HepG2 (cell line): Measurements from ENCODE around the gene EFCAB11. TPM values are rescaled to one million over a fixed set of nuclear protein-coding genes. Genes with fewer than 3 reads are reported as not detected.
A peak's percentile ranks its signal among the peaks of the same experiment; 100 is the strongest.

Experiments used
- ATAC-seq: fragments of 200-7000 bp; cut with Tn5 transposase; 3 replicates; pipeline ENCODE4 v1.9.1; 2020; ENCODE audit warnings: mild to moderate bottlenecking, moderate library complexity
- BruUV-seq: library from RNA; stranded (reverse); fragments of 400-500 nt; replicated peaks from 2 replicates; lab custom pipeline; 2021; lab: Mats Ljungman, UMichigan
- CTCF ChIA-PET: fragments of 300-600 bp; formaldehyde crosslinking; extraction: SDS; loops from one replicate; lab custom pipeline; 2021; ENCODE audit warnings: low total read pairs, inconsistent platforms, low intra/inter-chr PET ratio; lab: Yijun Ruan, JAX
- POLR2A ChIA-PET: fragments of 350-600 bp; sonication (Branson Sonifier 250); formaldehyde crosslinking; loops from one replicate; lab custom pipeline; 2020; ENCODE audit warnings: antibody characterized with exemption, inconsistent platforms; lab: Yijun Ruan, JAX
- DNase-seq: peaks from one replicate; pipeline ENCODE4 v3.0.0-alpha.2; 2015; ENCODE audit warnings: low spot score
- FAIRE-seq: peaks from 3 replicates; lab custom pipeline; 2011; peaks lifted over from hg19 to GRCh38; lab: Jason Lieb, UNC
- H2AFZ ChIP-seq: one replicate; pipeline ENCODE4 v1.6.1; 2011; ENCODE audit warnings: low read length, inconsistent platforms
- H3K27ac ChIP-seq: fragments of 300-600 bp; 3 replicates; pipeline ENCODE4 v1.8.0; 2011; ENCODE audit warnings: mixed run types, mild to moderate bottlenecking, mixed read lengths, low read length, inconsistent platforms; ENCODE audit not compliant: insufficient read depth; ENCODE audit errors: extremely low read length
- H3K27me3 ChIP-seq, 2 experiments: fragments of 200-600 bp in 1 of 2; 2 replicates in 1 of 2; 3 replicates in 1 of 2; pipeline versions ENCODE4 v1.6.0 to v1.8.0; 2011; ENCODE audit warnings: low read length in 2 of 2, mild to moderate bottlenecking in 2 of 2, moderate library complexity in 2 of 2, inconsistent platforms in 1 of 2; ENCODE audit not compliant: insufficient read depth in 2 of 2, control insufficient read depth in 1 of 2
- H3K36me3 ChIP-seq, 2 experiments: fragments of 200-600 bp in 1 of 2; replicated peaks in 1 of 2; 2 replicates in 1 of 2; 3 replicates in 1 of 2; pipeline versions ENCODE4 v1.5.1 to v1.8.0; 2011; ENCODE audit warnings: low read length in 2 of 2, inconsistent platforms in 1 of 2; ENCODE audit not compliant: insufficient read depth in 2 of 2, control insufficient read depth in 1 of 2
- H3K4me1 ChIP-seq: 2 replicates; pipeline ENCODE4 v1.5.1; 2012; ENCODE audit warnings: low read length, inconsistent platforms; ENCODE audit not compliant: insufficient read depth
- H3K4me2 ChIP-seq: 2 replicates; pipeline ENCODE4 v1.6.0; 2011; ENCODE audit warnings: low read depth, low read length, inconsistent platforms
- H3K4me3 ChIP-seq, 3 experiments: fragments of 200-600 bp in 1 of 3; sonication (generic), shearing (Covaris generic) in 1 of 3; replicated peaks in 1 of 3; 2 replicates each; pipeline ENCODE4 v1.5.1; 2011 to 2016; ENCODE audit warnings: low read length in 3 of 3, inconsistent platforms in 2 of 3, low read depth in 2 of 3, mild to moderate bottlenecking in 2 of 3, control low read depth in 1 of 3, mixed read lengths in 1 of 3; ENCODE audit not compliant: insufficient read depth in 1 of 3
- H3K79me2 ChIP-seq: one replicate; pipeline ENCODE4 v1.6.1; 2011; ENCODE audit warnings: low read length, inconsistent platforms; ENCODE audit not compliant: insufficient read depth
- H3K9ac ChIP-seq: 2 replicates; pipeline ENCODE4 v1.6.0; 2011; ENCODE audit warnings: mild to moderate bottlenecking, low read depth, low read length, inconsistent platforms; ENCODE audit not compliant: insufficient read depth
- H3K9me3 ChIP-seq: 2 replicates; pipeline ENCODE4 v1.5.1; 2012; ENCODE audit warnings: mild to moderate bottlenecking, low read length
- H4K20me1 ChIP-seq: 2 replicates; pipeline ENCODE4 v1.6.0; 2011; ENCODE audit warnings: inconsistent platforms, mild to moderate bottlenecking, low read length, moderate library complexity; ENCODE audit not compliant: insufficient read depth
- ARHGAP35 ChIP-seq: sonication (generic); formaldehyde crosslinking; IDR thresholded peaks from 2 replicates; pipeline ENCODE4 v1.9.0; 2022; ENCODE audit warnings: mild to moderate bottlenecking, inconsistent platforms, moderate library complexity, missing genetic modification reagents, borderline replicate concordance
- BCL6 ChIP-seq: IDR thresholded peaks from 2 replicates; pipeline ENCODE4 v1.6.1; 2016; ENCODE audit warnings: missing genetic modification reagents, missing compliant biosample characterization
- CBFB ChIP-seq: sonication (generic); formaldehyde crosslinking; IDR thresholded peaks from 2 replicates; pipeline ENCODE4 v1.4.0; 2020; ENCODE audit warnings: missing genetic modification reagents
- FOXP1 ChIP-seq, 2 experiments: fragments of 450-650 bp in 1 of 2; IDR thresholded peaks; 2 replicates each; pipeline ENCODE4 v1.6.1; 2017 to 2018; ENCODE audit warnings: antibody characterized with exemption in 1 of 2
- GTF2F1 ChIP-seq: fragments of 150-350 bp; IDR thresholded peaks from 2 replicates; pipeline ENCODE4 v1.6.1; 2014; ENCODE audit warnings: low read length
- MAFF ChIP-seq: IDR thresholded peaks from 2 replicates; pipeline ENCODE4 v1.6.1; 2011; ENCODE audit warnings: low read depth, low read length, improper control_type of control experiment
- MAFK ChIP-seq, 2 experiments: IDR thresholded peaks in 1 of 2; conservative IDR thresholded peaks in 1 of 2; 2 replicates each; pipeline ENCODE4 v1.6.1; 2011; ENCODE audit warnings: improper control_type of control experiment in 2 of 2, low read length in 2 of 2
- MEF2D ChIP-seq: sonication (generic); formaldehyde crosslinking; IDR thresholded peaks from 2 replicates; pipeline ENCODE4 v1.5.1; 2020; ENCODE audit warnings: mild to moderate bottlenecking, missing genetic modification reagents
- SMARCE1 ChIP-seq: fragments of 450-650 bp; IDR thresholded peaks from 2 replicates; pipeline ENCODE4 v1.6.1; 2017; ENCODE audit warnings: borderline replicate concordance
- SP2 ChIP-seq: sonication (generic); formaldehyde crosslinking; IDR thresholded peaks from 2 replicates; pipeline ENCODE4 v1.5.1; 2020; ENCODE audit warnings: mild to moderate bottlenecking, missing genetic modification reagents
- TAF15 ChIP-seq: fragments of 200-400 bp; formaldehyde crosslinking; IDR thresholded peaks from one replicate; pipeline ENCODE4 v1.6.1; 2018; ENCODE audit warnings: mild to moderate bottlenecking, low read depth, low read length; ENCODE audit not compliant: poor library complexity, severe bottlenecking
- TARDBP ChIP-seq: sonication (generic); formaldehyde crosslinking; IDR thresholded peaks from 2 replicates; pipeline ENCODE4 v1.8.0; 2022; ENCODE audit warnings: mild to moderate bottlenecking, missing genetic modification reagents
- WIZ ChIP-seq: sonication (generic); formaldehyde crosslinking; IDR thresholded peaks from 2 replicates; pipeline ENCODE4 v1.5.1; 2020; ENCODE audit warnings: mild to moderate bottlenecking, missing genetic modification reagents
- ZNF782 ChIP-seq: sonication (generic); formaldehyde crosslinking; IDR thresholded peaks from 2 replicates; pipeline ENCODE4 v1.4.0; 2020; ENCODE audit warnings: missing genetic modification reagents, mild to moderate bottlenecking, borderline replicate concordance
- WGBS: methylation state at CpG from one replicate; pipeline ENCODE4 v1.1.6; 2017; ENCODE audit warnings: low lambda C conversion rate; 5-methylcytosine and 5-hydroxymethylcytosine counted together
- in situ Hi-C: cut with HindIII; loops from 2 replicates; pipeline ENCODE4 v1.10.0; 2017; ENCODE audit warnings: low pct_unique_long_range_greater_than_20kb; ENCODE audit not compliant: extremely low pct_ligation_motif_present
- intact Hi-C: fragments of 100-400 bp; cut with micrococcal nuclease; formaldehyde crosslinking; loops from one replicate; pipeline ENCODE4 v1.10.0; 2022; ENCODE audit not compliant: unreplicated experiment
- polyA plus RNA-seq, 8 experiments: library from polyadenylated mRNA; depleted of rRNA in 3 of 8; stranded (reverse) in 7 of 8; unstranded in 1 of 8; fragments of >200 nt; fragmentation: Illumina TruSeq in 4 of 8; extraction: Trizol in 4 of 8; gene quantifications; 2 replicates each; pipeline versions ENCODE4 v1.2.1 to v1.2.3, GENCODE V29; 2011 to 2016; ENCODE audit warnings: low read depth in 4 of 8, missing spikeins in 1 of 8, mixed read lengths in 1 of 8; ENCODE audit not compliant: insufficient read depth in 1 of 8
- total RNA-seq, 5 experiments: library from RNA; depleted of rRNA; stranded (reverse); fragments of >200 nt; fragmentation: Illumina TruSeq; extraction: Trizol; gene quantifications; 2 replicates each; pipeline ENCODE4 v1.2.3, GENCODE V29; 2016; ENCODE audit warnings: low read depth in 1 of 5
- TF ChIP-seq, protein P1 (sequence below): IDR thresholded peaks from 2 replicates; pipeline ENCODE4 v1.6.1; 2016; ENCODE audit warnings: mild to moderate bottlenecking
- TF ChIP-seq, protein P2 (sequence below): sonication (generic); formaldehyde crosslinking; IDR thresholded peaks from 2 replicates; pipeline ENCODE4 v1.5.0; 2020; ENCODE audit warnings: mild to moderate bottlenecking, missing genetic modification reagents

EFCAB11 gene
- total and polyA plus RNA-seq, 2 of the 13 experiments (the other 11 are each of a cell fraction or from before 2014, with no cell fraction given), result 8.2 to 31.5 TPM

DNA sequence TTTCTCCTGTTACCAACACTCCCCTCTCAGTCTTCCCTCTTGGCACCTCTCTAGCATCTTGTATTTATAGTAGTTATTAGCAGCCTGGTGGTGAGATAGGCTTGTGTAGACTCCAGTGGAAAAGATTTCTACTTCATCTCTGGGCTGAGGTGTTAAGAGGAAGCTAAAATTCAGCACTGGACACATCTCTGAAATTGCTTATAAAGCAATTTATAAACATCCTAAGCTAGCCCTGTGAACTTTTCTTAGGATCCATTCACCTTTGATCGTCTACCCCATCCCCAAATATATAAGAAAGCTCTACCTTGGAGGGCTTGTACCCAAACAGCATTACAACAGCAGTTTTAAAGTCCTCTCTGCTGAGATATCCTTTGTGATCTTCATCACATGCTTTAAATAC lies 928 bp downstream of the EFCAB11 start:
- FAIRE-seq, result no peak
- Histone ChIP-seq H3K4me3 (peak overlapping the region; percentile 72 to 95 (median 81); a peak in 5 of 6 replicates), H3K9ac (peak overlapping the region; percentile 82), H4K20me1 (no peaks in the 10 kb centered on the region), H3K36me3 (no peaks in the 10 kb centered on the region), H3K27ac (peak overlapping the region; percentile 85), H3K79me2 (peaks cover 16% of the 10 kb centered on the region), H2AFZ (no peak overlapping the region), H3K4me1 (peaks cover 26% of the 10 kb centered on the region), H3K9me3 (no peaks in the 10 kb centered on the region), H3K4me2 (peak overlapping the region; percentile 85), H3K27me3 (no peaks in the 10 kb centered on the region; a peak in 1 of 5 replicates)
- in situ Hi-C loops, result loop anchor here (25.0 kb wide), 1 partner anchor 284 kb away; no protein-coding TSS in a partner anchor
- POLR2A ChIA-PET, result no interaction called here
- ATAC-seq, result no peak
- BruUV-seq, result TSS peak; percentile 71
- WGBS, result 16% methylated on average over 1 of the region's 1 CpG
- TF ChIP-seq MAFF (peak; percentile 67; the same call in 1 of the 2 replicates), CBFB (no peak), MAFK (conservative IDR thresholded peaks at IDR 0.05 in 1 of 2, IDR thresholded peaks at IDR 0.05 in 1 of 2; ENCODE audit: low read length in 2 of 2) (peak; percentile 51 to 79; a peak in 2 of 4 replicates)
- intact Hi-C loops, result loop anchor here (2.0 kb wide), 1 partner anchor 429 kb away; no protein-coding TSS in a partner anchor
- DNase-seq, result no peak
- CTCF ChIA-PET, result no interaction called here

DNA sequence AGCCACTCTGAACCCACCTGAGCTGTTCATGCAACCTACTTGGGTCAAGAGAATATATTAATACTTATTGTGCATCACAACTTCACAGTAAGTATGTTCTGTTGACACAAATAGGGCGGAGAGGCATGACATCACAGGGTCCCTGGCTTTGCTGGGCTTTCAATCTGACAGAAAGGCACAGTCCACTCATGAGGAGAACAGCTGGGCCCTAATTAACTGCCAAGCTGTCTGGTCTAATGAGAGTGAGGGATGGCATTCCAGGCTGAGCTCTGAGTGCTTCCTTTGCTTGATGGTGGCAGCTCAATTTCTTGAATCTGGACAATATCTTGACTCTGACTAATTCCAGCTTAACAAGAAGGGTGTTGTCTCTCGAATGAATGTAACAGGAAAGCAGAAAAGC lies 2.0 kb downstream of the EFCAB11 start:
- ATAC-seq (no peak), DNase-seq (no peak), FAIRE-seq (no peak)
- H3K79me2 ChIP-seq, result peaks cover 14% of the 10 kb centered on the region
- H4K20me1 ChIP-seq, result no peaks in the 10 kb centered on the region
- no TSS peak for BruUV-seq
- no peaks in the 10 kb centered on the region for H3K36me3 ChIP-seq
- in situ Hi-C loops (loop anchor here (25.0 kb wide), 1 partner anchor 285 kb away; no protein-coding TSS in a partner anchor), intact Hi-C loops (no loop called here)
- POLR2A ChIA-PET, result no interaction called here
- 92% methylated on average over 2 of the region's 2 CpGs for WGBS
- H2AFZ ChIP-seq, result no peak overlapping the region
- peaks cover 16% of the 10 kb centered on the region for H3K4me1 ChIP-seq
- CTCF ChIA-PET, result no interaction called here
- H3K4me3 ChIP-seq, result no peak overlapping the region
- H3K9me3 ChIP-seq, result no peaks in the 10 kb centered on the region
- H3K4me2 ChIP-seq, result no peak overlapping the region
- no peak overlapping the region for H3K27ac ChIP-seq
- no peaks in the 10 kb centered on the region; a peak in 1 of 5 replicates for H3K27me3 ChIP-seq
- H3K9ac ChIP-seq, result no peak overlapping the region
- TF ChIP-seq TAF15 (no peak), BCL6 (CRISPR knock-in tag) (no peak), MEF2D (CRISPR knock-in tag) (no peak), TARDBP (CRISPR knock-in tag) (no peak), ARHGAP35 (no peak), GTF2F1 (no peak), SP2 (CRISPR knock-in tag) (no peak), WIZ (CRISPR knock-in tag) (no peak), ZNF782 (CRISPR knock-in tag) (no peak), FOXP1 (IDR thresholded peaks at IDR 0.05) (no peak), FOXP1 (CRISPR knock-in tag; IDR thresholded peaks at IDR 0.05) (no peak), SMARCE1 (no peak)
- TF ChIP-seq, protein P1, sequence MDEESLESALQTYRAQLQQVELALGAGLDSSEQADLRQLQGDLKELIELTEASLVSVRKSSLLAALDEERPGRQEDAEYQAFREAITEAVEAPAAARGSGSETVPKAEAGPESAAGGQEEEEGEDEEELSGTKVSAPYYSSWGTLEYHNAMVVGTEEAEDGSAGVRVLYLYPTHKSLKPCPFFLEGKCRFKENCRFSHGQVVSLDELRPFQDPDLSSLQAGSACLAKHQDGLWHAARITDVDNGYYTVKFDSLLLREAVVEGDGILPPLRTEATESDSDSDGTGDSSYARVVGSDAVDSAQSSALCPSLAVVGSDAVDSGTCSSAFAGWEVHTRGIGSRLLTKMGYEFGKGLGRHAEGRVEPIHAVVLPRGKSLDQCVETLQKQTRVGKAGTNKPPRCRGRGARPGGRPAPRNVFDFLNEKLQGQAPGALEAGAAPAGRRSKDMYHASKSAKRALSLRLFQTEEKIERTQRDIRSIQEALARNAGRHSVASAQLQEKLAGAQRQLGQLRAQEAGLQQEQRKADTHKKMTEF (CRISPR knock-in tag), result no peak
- TF ChIP-seq, protein P2, sequence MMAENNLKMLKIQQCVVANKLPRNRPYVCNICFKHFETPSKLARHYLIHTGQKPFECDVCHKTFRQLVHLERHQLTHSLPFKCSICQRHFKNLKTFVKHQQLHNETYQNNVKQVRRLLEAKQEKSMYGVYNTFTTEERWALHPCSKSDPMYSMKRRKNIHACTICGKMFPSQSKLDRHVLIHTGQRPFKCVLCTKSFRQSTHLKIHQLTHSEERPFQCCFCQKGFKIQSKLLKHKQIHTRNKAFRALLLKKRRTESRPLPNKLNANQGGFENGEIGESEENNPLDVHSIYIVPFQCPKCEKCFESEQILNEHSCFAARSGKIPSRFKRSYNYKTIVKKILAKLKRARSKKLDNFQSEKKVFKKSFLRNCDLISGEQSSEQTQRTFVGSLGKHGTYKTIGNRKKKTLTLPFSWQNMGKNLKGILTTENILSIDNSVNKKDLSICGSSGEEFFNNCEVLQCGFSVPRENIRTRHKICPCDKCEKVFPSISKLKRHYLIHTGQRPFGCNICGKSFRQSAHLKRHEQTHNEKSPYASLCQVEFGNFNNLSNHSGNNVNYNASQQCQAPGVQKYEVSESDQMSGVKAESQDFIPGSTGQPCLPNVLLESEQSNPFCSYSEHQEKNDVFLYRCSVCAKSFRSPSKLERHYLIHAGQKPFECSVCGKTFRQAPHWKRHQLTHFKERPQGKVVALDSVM (CRISPR knock-in tag), result no peak
